ENCODE data around the gene BCAT1. TPM values are rescaled to one million over a fixed set of nuclear protein-coding genes. Genes with fewer than 3 reads are reported as not detected.

The BCAT1 gene
- total RNA-seq, 1 experiment from 2014 or later = 0.74 TPM

- ChIA-PET CTCF (interaction anchor here (0.8 to 1.9 kb wide), 3 partner anchors 138 to 738 kb away, joined by 3 to 6 read pairs (median 5); no protein-coding TSS in a partner anchor), POLR2A (no interaction called here), RAD21 (ENCODE audit: low non-redundant PET in 1 of 2, low total read pairs in 2 of 2, uncharacterized antibody in 2 of 2, unreplicated experiment in 2 of 2) (no interaction called here)
- Histone ChIP-seq H3K36me3 (ENCODE audit: control insufficient read depth in 1 of 2, insufficient read depth in 2 of 2, low read length in 2 of 2) (no peaks in the 10 kb centered on the region), H4K20me1 (ENCODE audit: insufficient read depth) (no peaks in the 10 kb centered on the region), H3K9ac (ENCODE audit: low read length) (no peak overlapping the region), H3K4me3 (replicated peaks in 1 of 2; ENCODE audit: low read depth in 1 of 2, low read length in 2 of 2) (no peak overlapping the region), H3K27ac (ENCODE audit: low read depth, low read length) (no peak overlapping the region), H3K27me3 (ENCODE audit: insufficient read depth, low read length) (peaks cover 8% of the 10 kb centered on the region; the same call in 1 of the 2 replicates), H3K4me2 (ENCODE audit: low read length) (no peak overlapping the region), H3K79me2 (ENCODE audit: insufficient read depth, low read length) (no peaks in the 10 kb centered on the region), H3K9me3 (ENCODE audit: control insufficient read depth in 1 of 2, insufficient read depth in 1 of 2, low read depth in 1 of 2, low read length in 2 of 2) (no peaks in the 10 kb centered on the region), H3K9me2 (ENCODE audit: insufficient read depth) (no peaks in the 10 kb centered on the region), H2AFZ (ENCODE audit: low read depth, low read length, poor library complexity, severe bottlenecking) (no peak overlapping the region), H3K4me1 (ENCODE audit: control insufficient read depth in 1 of 2, insufficient read depth in 2 of 2, low read length in 2 of 2) (no peaks in the 10 kb centered on the region)
- TF ChIP-seq POLR2A (IDR thresholded peaks at IDR 0.05; ENCODE audit: borderline replicate concordance, extremely low read depth, insufficient read depth, insufficient read length) = no peak
- no peak for TF ChIP-seq JUND (IDR thresholded peaks at IDR 0.05)
- TF ChIP-seq RAD21 (IDR thresholded peaks at IDR 0.05; ENCODE audit: low read depth) = no peak
- no peak for TF ChIP-seq ZNF274 (IDR thresholded peaks at IDR 0.05; ENCODE audit: low read depth, low read length)
- no peak for TF ChIP-seq YY1 (IDR thresholded peaks at IDR 0.05; ENCODE audit: extremely low read depth, insufficient replicate concordance, low read depth, low read length)
- no peak for TF ChIP-seq ZBTB33 (IDR thresholded peaks at IDR 0.05; ENCODE audit: extremely low read depth, insufficient replicate concordance, low read length)
- TF ChIP-seq, protein P1, sequence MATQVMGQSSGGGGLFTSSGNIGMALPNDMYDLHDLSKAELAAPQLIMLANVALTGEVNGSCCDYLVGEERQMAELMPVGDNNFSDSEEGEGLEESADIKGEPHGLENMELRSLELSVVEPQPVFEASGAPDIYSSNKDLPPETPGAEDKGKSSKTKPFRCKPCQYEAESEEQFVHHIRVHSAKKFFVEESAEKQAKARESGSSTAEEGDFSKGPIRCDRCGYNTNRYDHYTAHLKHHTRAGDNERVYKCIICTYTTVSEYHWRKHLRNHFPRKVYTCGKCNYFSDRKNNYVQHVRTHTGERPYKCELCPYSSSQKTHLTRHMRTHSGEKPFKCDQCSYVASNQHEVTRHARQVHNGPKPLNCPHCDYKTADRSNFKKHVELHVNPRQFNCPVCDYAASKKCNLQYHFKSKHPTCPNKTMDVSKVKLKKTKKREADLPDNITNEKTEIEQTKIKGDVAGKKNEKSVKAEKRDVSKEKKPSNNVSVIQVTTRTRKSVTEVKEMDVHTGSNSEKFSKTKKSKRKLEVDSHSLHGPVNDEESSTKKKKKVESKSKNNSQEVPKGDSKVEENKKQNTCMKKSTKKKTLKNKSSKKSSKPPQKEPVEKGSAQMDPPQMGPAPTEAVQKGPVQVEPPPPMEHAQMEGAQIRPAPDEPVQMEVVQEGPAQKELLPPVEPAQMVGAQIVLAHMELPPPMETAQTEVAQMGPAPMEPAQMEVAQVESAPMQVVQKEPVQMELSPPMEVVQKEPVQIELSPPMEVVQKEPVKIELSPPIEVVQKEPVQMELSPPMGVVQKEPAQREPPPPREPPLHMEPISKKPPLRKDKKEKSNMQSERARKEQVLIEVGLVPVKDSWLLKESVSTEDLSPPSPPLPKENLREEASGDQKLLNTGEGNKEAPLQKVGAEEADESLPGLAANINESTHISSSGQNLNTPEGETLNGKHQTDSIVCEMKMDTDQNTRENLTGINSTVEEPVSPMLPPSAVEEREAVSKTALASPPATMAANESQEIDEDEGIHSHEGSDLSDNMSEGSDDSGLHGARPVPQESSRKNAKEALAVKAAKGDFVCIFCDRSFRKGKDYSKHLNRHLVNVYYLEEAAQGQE (IDR thresholded peaks at IDR 0.05; ENCODE audit: low read depth) = no peak
- TF ChIP-seq, protein P2, sequence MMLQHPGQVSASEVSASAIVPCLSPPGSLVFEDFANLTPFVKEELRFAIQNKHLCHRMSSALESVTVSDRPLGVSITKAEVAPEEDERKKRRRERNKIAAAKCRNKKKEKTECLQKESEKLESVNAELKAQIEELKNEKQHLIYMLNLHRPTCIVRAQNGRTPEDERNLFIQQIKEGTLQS (IDR thresholded peaks at IDR 0.05) = no peak
- no peak for TF ChIP-seq ELF1 (IDR thresholded peaks at IDR 0.05; ENCODE audit: borderline replicate concordance, low read depth)
- TF ChIP-seq SP1 (IDR thresholded peaks at IDR 0.05; ENCODE audit: low read depth) = no peak
- BruUV-seq (replicated peaks) = no TSS peak
- DNase-seq (ENCODE audit: low read depth, low spot score) (no peak), ATAC-seq (no peak)
- intact Hi-C loops (cut with micrococcal nuclease) = loop anchor here (2.0 kb wide), 1 partner anchor 277 kb away; no protein-coding TSS in a partner anchor
Observed at GRCh38 chr12:24853588-24853987, 95.3 kb downstream of the BCAT1 start.

All from HCT116 (cell line).